SK-N-DZ (cell line): Measurements from ENCODE around the gene G0S2.

ENCODE experiments used
- DNase-seq: peaks from one replicate; pipeline ENCODE4 v3.0.0-alpha.2; 2015; ENCODE audit warnings: low spot score

G0S2 gene

DNA sequence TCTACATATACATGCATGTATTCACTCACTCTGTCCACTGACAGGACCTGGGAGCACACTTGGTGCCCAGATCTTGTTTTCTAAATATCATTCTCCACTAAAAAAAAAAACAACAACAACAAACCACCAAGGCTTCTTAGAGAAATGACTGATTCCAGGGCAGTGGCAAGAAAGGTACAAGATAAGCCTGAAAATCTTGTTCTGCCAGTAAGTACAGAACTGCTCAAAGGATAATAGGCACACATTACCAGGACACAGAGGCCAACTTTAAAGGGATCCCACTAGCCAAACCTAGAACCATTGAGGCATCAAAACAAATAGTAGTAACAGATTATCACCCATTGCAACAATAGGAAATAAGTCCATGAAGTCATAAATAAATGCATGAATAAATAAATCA is 40.1 kb downstream of the G0S2 start:
- DNase-seq = no peak

DNA sequence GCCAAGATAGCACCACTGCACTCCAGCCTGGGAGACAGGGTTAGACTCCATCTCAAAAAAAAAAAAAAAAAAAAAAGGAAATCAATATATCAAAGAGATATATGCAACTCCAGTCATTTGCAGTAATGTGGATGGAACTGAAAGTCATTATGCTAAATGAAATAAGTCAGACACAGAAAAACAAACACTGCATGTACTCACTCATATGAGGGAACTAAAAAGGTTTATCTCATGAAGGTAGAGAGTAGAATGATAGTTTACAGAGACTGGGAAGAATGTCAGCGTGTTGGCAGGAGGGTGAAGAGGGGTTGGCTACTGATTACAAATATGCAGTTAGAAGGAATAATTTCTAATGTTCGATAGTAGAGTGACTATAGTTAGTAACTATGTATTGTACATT is 42.6 kb downstream of the G0S2 start:
- DNase-seq = no peak

DNA sequence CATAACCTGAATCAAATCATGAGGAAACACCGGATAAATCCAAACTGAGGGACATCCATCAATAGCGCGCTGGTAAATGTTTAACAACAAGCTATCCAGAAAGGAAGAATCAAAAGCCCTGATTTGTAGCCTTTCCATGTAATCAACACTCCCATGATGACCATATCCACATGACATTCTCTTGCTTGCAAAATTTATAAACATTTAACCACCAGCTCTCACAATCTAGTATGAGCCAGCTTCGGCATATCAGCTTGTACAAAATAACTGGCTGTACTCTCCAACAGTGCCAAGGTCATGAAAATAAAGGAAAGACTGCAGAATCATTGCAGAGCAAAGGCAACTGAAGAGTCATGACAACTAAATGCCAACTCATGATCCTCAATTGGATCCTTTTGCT is 45.1 kb downstream of the G0S2 start:
- DNase-seq = no peak

DNA sequence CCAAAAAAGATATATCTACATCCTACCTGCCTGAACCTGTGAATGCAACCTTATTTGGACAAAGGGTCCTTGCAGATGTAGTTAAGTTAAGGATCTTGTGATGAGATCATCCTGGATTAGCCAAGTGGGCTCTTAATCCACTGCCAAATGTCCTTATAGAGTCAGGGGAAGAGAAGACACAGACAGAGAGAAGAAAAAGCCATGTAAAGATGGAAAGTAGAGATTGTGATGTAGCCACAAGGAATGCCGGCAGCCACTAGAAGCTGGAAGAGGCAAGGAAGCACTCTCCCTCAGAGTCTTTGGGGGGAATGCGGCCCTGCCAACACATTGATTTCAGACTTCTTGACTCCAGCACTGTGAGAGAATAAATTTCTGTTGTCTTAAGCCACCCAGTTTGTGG is 45.6 kb downstream of the G0S2 start:
- DNase-seq = peak; percentile 8

DNA sequence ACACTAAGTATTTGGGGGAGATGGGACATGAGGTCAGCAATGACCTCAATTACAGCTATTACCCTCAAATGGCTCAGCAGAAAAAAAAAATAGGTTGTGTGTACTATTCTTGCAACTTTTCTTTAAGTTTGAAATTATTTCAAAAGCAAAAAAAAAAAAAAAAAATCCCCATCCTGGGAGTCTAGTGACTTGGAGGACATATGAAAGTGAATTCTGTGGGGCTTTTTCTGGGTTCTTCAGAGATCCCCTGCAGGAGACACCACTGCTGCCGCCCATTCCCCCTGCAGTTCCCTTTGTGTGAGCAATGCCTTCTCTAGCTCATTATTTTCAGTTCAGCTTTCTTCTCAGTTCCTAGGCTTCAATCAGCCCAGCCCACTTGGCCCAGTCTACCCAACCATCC is 46.1 kb downstream of the G0S2 start:
- DNase-seq = no peak

DNA sequence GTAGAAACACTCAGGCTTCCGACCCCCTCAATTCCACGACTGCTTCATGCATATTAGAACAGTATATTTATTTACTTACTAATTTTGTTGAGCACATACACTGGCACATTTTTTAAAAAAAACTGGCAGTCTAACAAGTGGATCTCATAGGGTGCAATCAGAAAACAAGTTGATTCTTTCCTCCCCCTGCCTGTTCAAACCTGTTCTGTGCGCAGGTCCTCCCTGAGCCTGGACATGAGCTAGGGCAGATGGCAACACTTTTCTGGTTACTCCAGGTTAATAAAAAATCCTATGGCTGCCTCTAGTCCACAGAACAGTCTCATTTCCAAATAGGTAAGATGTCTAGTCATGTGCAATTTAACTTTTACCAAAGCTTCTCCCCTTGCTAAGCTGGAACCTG is 48.1 kb downstream of the G0S2 start:
- DNase-seq = no peak

DNA sequence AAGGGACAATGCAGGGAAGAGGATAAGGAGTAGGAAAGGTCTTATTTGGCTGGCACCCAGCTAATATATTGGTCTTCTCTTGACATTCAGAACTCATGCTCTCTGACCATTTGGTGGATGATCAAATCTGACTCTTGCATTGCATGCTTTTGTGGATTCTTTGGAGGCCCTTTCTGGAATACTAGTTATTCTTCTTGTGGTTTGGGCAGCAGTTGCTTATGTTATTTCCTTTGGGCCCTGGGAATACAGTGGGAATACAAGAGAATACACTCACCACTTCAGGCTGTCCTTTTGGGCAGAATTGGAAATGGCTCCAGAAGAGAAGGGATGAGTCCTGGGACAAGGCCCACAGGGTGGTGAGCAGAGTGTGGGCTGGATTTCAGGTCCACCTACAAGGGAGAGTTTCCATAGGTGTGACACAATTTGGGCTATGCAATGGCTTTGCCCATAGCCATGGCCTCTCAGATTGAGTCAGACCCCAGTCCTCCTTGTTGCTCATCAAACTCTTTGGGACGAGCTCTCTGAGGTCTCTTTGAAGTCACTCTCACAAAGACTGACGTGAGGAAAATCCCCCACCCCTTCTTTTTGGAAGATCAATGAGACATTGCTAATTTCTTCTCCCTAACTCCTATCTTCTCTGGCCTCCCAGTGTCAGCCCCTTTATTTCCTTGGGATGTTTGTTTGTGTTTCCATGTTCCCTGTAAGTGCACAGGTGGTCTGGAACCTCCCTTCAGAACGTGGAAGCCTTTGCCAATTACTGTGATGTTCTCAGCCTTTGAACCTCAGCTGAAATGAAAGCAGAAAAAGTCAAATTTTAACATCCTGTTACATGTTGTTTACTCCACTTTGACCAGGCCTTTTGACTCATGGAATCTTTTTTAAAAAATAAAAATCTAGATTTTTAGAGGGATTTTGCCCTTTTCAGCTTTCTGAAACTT is 48.8 kb downstream of the G0S2 start:
- DNase-seq = no peak
